Skeletal muscle satellite cell (primary cell): ENCODE measurements around the gene SPTB.
"Not testable (repeated sequence)": the region's sequence is repeated elsewhere in the genome, so short reads cannot be mapped to it uniquely, and the experiment has no call there.

Source experiments
- H3K27me3 ChIP-seq: 2 replicates; pipeline ENCODE4 v1.7.0; 2013; ENCODE audit warnings: low read length; ENCODE audit not compliant: control insufficient read depth, insufficient read depth
- H3K36me3 ChIP-seq: 2 replicates; pipeline ENCODE4 v1.7.0; 2013; ENCODE audit warnings: mild to moderate bottlenecking, control low read depth, low read length; ENCODE audit not compliant: insufficient read depth
- H3K4me1 ChIP-seq: 2 replicates; pipeline ENCODE4 v1.7.0; 2013; ENCODE audit warnings: low read length; ENCODE audit not compliant: control insufficient read depth, insufficient read depth
- H3K4me2 ChIP-seq: 2 replicates; pipeline ENCODE4 v1.7.0; 2013; ENCODE audit warnings: mild to moderate bottlenecking, low read length
- H3K4me3 ChIP-seq: 2 replicates; pipeline ENCODE4 v1.7.0; 2013; ENCODE audit warnings: low read length
- H3K9ac ChIP-seq: 2 replicates; pipeline ENCODE4 v1.7.0; 2013; ENCODE audit warnings: mild to moderate bottlenecking, low read depth, low read length, moderate library complexity
- H3K9me3 ChIP-seq: replicated peaks from 2 replicates; pipeline ENCODE4 v1.7.0; 2013; ENCODE audit warnings: mild to moderate bottlenecking, control low read depth, low read length

Gene SPTB

DNA sequence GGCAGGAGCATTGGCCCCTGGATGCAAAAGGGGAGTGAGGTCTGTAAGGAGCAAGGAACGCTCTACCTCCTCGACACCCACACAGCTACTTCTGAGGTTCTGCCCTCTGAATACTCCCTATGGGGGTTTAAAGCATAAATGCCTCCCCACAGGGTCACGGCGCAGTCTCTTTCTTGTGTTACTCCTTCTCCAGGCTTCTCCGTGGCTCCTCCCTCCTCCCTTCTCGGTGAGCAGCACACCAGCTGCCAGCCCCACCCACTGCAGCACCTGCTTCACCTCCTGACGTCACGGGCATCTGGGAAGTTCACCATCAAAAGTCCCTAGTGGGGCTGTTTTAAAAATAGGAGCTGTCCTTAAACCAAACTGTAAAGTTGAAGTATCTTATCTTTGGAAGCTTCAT lies 67.3 kb downstream of the SPTB start:
- H3K9ac ChIP-seq: no peak overlapping the region
- no peaks in the 10 kb centered on the region for H3K9me3 ChIP-seq
- no peaks in the 10 kb centered on the region for H3K36me3 ChIP-seq
- H3K4me1 ChIP-seq: peaks cover 5% of the 10 kb centered on the region
- H3K4me3 ChIP-seq: no peak overlapping the region
- H3K27me3 ChIP-seq: no peaks in the 10 kb centered on the region
- H3K4me2 ChIP-seq: no peak overlapping the region

DNA sequence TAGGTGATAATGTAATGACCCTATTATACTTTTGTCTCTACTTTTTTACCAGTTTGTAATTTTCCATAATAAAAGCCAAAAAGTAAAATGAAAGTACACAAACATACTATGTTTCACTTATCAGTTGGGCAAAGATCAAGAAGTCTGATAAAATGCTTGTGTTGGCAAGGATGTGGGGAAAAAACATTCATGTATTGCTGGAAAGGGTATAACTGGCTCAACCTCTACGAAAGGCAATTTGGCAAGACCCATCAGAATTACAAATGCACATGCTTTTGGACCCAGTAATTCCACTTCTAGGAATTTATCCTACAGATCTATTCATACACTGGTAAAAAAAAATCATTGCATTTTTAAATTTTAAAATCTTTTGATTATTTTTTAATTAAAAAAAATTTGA lies 68.0 kb downstream of the SPTB start:
- Histone ChIP-seq H3K4me3 (no peak overlapping the region), H3K9ac (no peak overlapping the region), H3K4me2 (no peak overlapping the region), H3K9me3 (no peaks in the 10 kb centered on the region), H3K4me1 (peaks cover 11% of the 10 kb centered on the region), H3K27me3 (no peaks in the 10 kb centered on the region), H3K36me3 (no peaks in the 10 kb centered on the region)

GRCh38 chr14:64808449-64808848 lies 71.3 kb downstream of the SPTB start:
- H3K4me1 ChIP-seq: peaks cover 29% of the 10 kb centered on the region
- no peaks in the 10 kb centered on the region for H3K27me3 ChIP-seq
- H3K36me3 ChIP-seq: no peaks in the 10 kb centered on the region
- no peak overlapping the region for H3K4me3 ChIP-seq
- H3K9me3 ChIP-seq: no peaks in the 10 kb centered on the region
- no peak overlapping the region for H3K4me2 ChIP-seq
- no peak overlapping the region for H3K9ac ChIP-seq

DNA sequence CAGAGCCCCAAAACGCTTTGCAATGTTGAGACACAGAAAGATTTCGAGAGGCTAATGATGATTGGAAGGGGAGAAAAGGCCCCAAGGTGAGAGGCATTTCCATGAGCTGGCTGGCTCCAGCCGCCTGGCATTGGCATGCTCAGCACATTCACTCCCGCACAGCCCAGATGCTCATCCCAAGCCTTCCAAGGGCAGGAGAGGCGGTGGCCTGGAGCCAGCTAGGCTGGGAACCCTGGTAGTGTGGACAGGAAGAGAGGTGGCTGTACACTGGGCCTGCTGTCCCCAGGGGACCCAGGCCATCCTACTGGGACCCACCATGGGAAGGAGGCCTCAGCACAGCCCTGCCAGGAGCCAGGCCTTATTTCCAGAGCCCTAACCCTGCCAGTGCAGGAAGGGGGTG lies 72.2 kb downstream of the SPTB start:
- no peak overlapping the region for H3K4me3 ChIP-seq
- peaks cover 29% of the 10 kb centered on the region for H3K4me1 ChIP-seq
- H3K4me2 ChIP-seq: no peak overlapping the region
- H3K27me3 ChIP-seq: no peaks in the 10 kb centered on the region
- H3K9me3 ChIP-seq: no peaks in the 10 kb centered on the region
- H3K36me3 ChIP-seq: no peaks in the 10 kb centered on the region
- H3K9ac ChIP-seq: no peak overlapping the region

DNA sequence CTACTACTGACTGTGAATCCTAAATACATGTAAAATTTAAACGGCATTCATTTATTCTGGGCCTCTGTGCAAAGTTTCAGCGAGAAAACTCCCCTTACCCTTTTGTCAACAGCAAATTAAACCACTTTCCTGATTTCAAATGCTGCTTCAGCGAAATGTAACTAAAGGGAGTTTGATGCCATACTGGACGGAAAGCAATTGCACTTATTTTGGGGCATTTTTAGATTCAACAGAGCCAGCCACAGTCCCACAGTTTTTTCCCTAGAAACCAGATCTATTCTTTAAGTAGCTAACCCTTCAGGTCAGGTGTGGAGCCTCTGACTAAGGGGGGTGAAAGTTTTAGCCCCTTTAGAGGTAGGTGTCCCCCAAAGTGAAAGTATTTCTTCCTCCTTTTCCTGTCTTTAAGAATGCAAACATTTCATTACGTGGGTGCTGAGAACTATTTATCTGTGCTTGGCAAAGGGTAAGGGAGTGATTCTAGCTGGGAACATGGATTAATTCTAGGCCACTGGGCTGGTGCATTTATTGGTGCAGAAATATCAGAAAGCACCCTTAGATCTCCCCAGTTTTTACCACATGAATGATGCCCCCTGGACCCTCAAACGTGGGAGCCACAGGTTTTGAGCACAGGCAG lies 72.7 kb downstream of the SPTB start:
- H3K27me3 ChIP-seq: no peaks in the 10 kb centered on the region
- no peak overlapping the region for H3K9ac ChIP-seq
- H3K4me1 ChIP-seq: peaks cover 29% of the 10 kb centered on the region
- H3K4me3 ChIP-seq: no peak overlapping the region
- H3K4me2 ChIP-seq: peak overlapping the region; percentile 46
- no peaks in the 10 kb centered on the region for H3K9me3 ChIP-seq
- H3K36me3 ChIP-seq: no peaks in the 10 kb centered on the region

DNA sequence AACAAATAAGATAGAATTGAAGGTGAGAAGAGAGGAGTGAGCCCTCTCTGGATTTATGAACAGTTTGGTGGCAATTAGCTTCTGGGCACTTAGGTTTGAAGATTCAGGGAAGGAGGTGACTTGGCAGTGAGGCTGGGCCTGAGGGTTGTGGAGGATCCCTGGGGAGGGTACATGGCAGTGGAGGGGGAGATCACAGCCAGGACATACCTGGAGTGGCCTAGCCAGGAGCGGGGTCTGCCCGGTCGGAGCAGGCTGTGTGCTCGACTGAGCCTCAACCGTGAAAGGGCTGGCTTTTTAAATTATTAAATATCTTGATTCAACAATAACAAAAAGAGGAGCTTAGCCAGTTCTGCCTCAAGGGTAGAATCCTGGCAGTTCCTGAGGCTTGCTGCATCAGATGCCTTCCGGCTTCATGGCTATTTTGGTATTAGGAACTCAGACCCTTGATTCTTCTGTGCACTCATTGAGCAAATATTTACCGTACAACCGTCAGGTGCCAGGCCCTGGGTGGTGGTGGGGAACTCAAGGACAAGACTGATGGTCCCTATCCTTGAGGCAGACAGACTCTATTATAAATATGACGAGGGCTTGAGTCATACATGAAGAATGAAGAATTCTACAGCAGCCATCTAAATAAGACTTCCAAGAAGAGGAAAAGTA lies 73.4 kb downstream of the SPTB start:
- Histone ChIP-seq H3K4me1 (peaks cover 29% of the 10 kb centered on the region), H3K27me3 (no peaks in the 10 kb centered on the region), H3K36me3 (no peaks in the 10 kb centered on the region), H3K4me2 (peak overlapping the region; percentile 55), H3K4me3 (peak overlapping the region; percentile 42), H3K9me3 (no peaks in the 10 kb centered on the region), H3K9ac (peak overlapping the region; percentile 27)

GRCh38 chr14:64805646-64806045 lies 74.1 kb downstream of the SPTB start:
- Histone ChIP-seq H3K9ac (peak overlapping the region; percentile 27), H3K4me2 (peak overlapping the region; percentile 55), H3K4me1 (peaks cover 29% of the 10 kb centered on the region), H3K4me3 (peak overlapping the region; percentile 42)
- not testable (repeated sequence) for H3K27me3 ChIP-seq, H3K36me3 ChIP-seq, H3K9me3 ChIP-seq

GRCh38 chr14:64804754-64805260 lies 74.9 kb downstream of the SPTB start:
- Histone ChIP-seq H3K9ac (no peak overlapping the region), H3K36me3 (no peaks in the 10 kb centered on the region), H3K9me3 (no peaks in the 10 kb centered on the region), H3K4me3 (no peak overlapping the region), H3K27me3 (no peaks in the 10 kb centered on the region), H3K4me2 (no peak overlapping the region), H3K4me1 (peaks cover 29% of the 10 kb centered on the region)

DNA sequence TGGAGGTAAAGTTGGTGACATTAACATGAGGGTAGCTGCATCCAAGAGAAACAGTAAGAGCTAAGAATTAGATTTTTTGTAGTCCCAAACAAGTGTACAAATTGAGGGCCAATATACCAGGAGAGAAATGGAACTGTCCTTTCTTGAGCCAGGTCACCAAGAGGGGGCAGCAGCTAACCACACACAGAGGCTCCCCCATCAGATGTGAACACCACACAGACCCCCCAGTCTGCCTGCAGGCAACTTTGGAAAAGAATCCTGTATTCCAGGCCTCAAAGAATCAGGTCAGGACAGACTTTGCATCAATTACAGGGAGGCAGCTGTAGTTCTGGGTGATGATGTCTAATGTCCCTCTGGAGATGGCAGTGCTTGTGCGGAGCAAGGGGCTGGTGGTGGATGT lies 77.9 kb downstream of the SPTB start:
- Histone ChIP-seq H3K4me1 (peaks cover 19% of the 10 kb centered on the region), H3K4me3 (no peak overlapping the region), H3K27me3 (peaks cover 6% of the 10 kb centered on the region), H3K4me2 (no peak overlapping the region), H3K9me3 (no peaks in the 10 kb centered on the region), H3K9ac (no peak overlapping the region), H3K36me3 (no peaks in the 10 kb centered on the region)

DNA sequence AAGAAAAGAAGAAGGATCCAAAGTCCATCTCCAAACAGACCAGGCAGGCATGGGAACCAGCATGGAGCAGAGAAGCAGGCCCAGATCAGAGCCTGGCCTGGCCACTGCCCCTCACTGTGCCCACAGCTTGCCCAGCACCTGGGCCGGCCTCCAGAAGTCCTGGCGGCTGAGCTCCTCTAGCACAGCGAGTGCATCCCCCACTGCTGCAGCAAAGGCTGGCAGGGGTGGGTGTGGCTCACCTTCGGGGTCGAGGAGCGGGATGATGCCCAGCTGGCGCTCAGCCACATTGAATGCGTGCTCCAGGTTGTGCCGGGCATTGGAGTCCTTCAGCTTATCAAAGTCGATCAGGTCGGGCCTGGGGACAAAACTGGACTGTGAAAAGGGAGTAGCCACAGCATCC lies 78.7 kb downstream of the SPTB start:
- no peak overlapping the region for H3K9ac ChIP-seq
- H3K27me3 ChIP-seq: peaks cover 6% of the 10 kb centered on the region
- H3K36me3 ChIP-seq: no peaks in the 10 kb centered on the region
- no peak overlapping the region for H3K4me3 ChIP-seq
- H3K4me2 ChIP-seq: no peak overlapping the region
- peaks cover 11% of the 10 kb centered on the region for H3K4me1 ChIP-seq
- H3K9me3 ChIP-seq: no peaks in the 10 kb centered on the region

DNA sequence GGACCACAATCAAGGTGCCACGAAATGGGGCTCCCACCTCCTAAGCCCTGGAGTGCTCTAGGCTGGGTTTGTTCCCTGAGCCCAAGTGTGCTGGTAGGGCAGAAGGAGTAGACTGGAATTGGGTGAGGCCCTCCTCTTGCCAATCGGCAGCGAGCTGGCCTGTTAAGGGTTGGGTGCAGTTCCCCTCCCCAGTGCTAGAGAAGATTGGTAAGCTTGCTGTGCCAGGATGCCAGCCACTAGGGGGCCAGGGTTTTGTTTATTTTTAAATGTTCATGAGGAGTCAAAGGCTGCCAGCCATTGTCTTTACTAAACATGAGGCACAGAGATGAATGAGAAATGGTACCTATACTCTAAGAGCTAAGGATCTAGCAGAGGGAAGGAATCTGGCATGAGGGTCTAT lies 79.7 kb downstream of the SPTB start:
- no peak overlapping the region for H3K4me2 ChIP-seq
- no peak overlapping the region for H3K9ac ChIP-seq
- H3K27me3 ChIP-seq: peaks cover 6% of the 10 kb centered on the region
- peaks cover under 1% of the 10 kb centered on the region for H3K4me1 ChIP-seq
- H3K9me3 ChIP-seq: no peaks in the 10 kb centered on the region
- H3K4me3 ChIP-seq: no peak overlapping the region
- no peaks in the 10 kb centered on the region for H3K36me3 ChIP-seq

GRCh38 chr14:64799555-64799954 lies 80.2 kb downstream of the SPTB start:
- no peaks in the 10 kb centered on the region for H3K36me3 ChIP-seq
- H3K4me2 ChIP-seq: no peak overlapping the region
- no peaks in the 10 kb centered on the region for H3K4me1 ChIP-seq
- no peak overlapping the region for H3K9ac ChIP-seq
- peaks cover 7% of the 10 kb centered on the region for H3K27me3 ChIP-seq
- no peaks in the 10 kb centered on the region for H3K9me3 ChIP-seq
- no peak overlapping the region for H3K4me3 ChIP-seq
